ENCODE measurements around the gene PLEK2.
"Not testable (repeated sequence)": the region's sequence is repeated elsewhere in the genome, so short reads cannot be mapped to it uniquely, and the experiment has no call there.

The PLEK2 gene

GRCh38 chr14:67345583-67345982 lies 66.4 kb downstream of the PLEK2 start:
- no peak for DNase-seq (ENCODE audit: low spot score)
- Mint-ChIP-seq H3K36me3 (ENCODE audit: low read depth) (peaks cover 33% of the 10 kb centered on the region), H3K9me3 (no peaks in the 10 kb centered on the region), H3K27me3 (ENCODE audit: low read depth) (no peaks in the 10 kb centered on the region), H3K27ac (no peak overlapping the region), H3K4me1 (ENCODE audit: low read depth) (no peaks in the 10 kb centered on the region), H3K4me3 (no peak overlapping the region)

GRCh38 chr14:67343601-67344230 lies 68.2 kb downstream of the PLEK2 start:
- H3K4me3 Mint-ChIP-seq = no peak overlapping the region
- H3K9me3 Mint-ChIP-seq = no peaks in the 10 kb centered on the region
- H3K4me1 Mint-ChIP-seq (ENCODE audit: low read depth) = no peaks in the 10 kb centered on the region
- H3K36me3 Mint-ChIP-seq (ENCODE audit: low read depth) = peaks cover 33% of the 10 kb centered on the region
- no peak for DNase-seq (ENCODE audit: low spot score)
- H3K27ac Mint-ChIP-seq = no peak overlapping the region
- no peaks in the 10 kb centered on the region for H3K27me3 Mint-ChIP-seq (ENCODE audit: low read depth)

DNA sequence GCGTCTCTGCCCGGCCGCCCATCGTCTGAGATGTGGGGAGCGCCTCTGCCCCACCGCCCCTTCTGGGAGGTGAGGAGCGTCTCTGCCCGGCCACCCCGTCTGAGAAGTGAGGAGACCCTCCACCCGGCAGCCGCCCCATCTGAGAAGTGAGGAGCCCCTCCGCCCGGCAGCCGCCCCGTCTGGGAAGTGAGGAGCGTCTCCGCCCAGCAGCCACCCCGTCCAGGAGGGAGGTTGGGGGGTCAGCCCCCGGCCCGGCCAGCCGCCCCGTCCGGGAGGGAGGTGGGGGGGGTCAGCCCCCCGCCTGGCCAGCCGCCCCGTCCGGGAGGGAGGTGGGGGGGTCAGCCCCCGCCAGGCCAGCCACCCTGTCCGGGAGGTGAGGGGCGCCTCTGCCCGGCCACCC lies 70.7 kb downstream of the PLEK2 start:
- not testable (repeated sequence) for H3K27me3 Mint-ChIP-seq (ENCODE audit: low read depth); H3K27ac Mint-ChIP-seq; DNase-seq (ENCODE audit: low spot score); H3K4me1 Mint-ChIP-seq (ENCODE audit: low read depth); H3K4me3 Mint-ChIP-seq; H3K9me3 Mint-ChIP-seq
- H3K36me3 Mint-ChIP-seq (ENCODE audit: low read depth) = peaks cover 41% of the 10 kb centered on the region

Measured in T-helper 2 cell treated with Interferon-gamma antibody and Interleukin-4, amounts not matched to agents 5 μg/mL and 100 μg/mL, for 36 hours (primary cell).